IgD-negative memory B cell (primary cell): ENCODE results near the gene LGALS9. TPM values are rescaled to one million over a fixed set of nuclear protein-coding genes. Genes with fewer than 3 reads are reported as not detected.

Experiments
- polyA plus RNA-seq: library from polyadenylated mRNA; unstranded; fragments of 300-500 nt; fragmentation: Illumina TruSeq; gene quantifications from one replicate; pipeline ENCODE4 v1.2.3, GENCODE V29; 2021

The LGALS9 gene
- polyA plus RNA-seq, 1 donor from 2014 or later = 53.4 TPM

Other genes starting within 250 kb of the LGALS9 start
- gene KSR1, start 174.7 kb upstream of the LGALS9 start, polyA plus RNA-seq = 2.1 TPM
- gene NOS2, start 169.3 kb downstream of the LGALS9 start, polyA plus RNA-seq = 0.21 TPM